Right cardiac atrium (tissue), 5 donors: ENCODE results near the gene NFE2L1. TPM values are rescaled to one million over a fixed set of nuclear protein-coding genes. Genes with fewer than 3 reads are reported as not detected.
"Not testable (repeated sequence)": the region's sequence is repeated elsewhere in the genome, so short reads cannot be mapped to it uniquely, and the experiment has no call there.

Experiments
- ATAC-seq, 2 donors: fragments of 200-7000 bp; cut with Tn5 transposase; one replicate each; pipeline versions ENCODE4 v1.8.0 to v1.9.1; 2020; ENCODE audit warnings: moderate library complexity in 2 of 2, mild to moderate bottlenecking in 1 of 2
- DNase-seq, 3 donors: peaks; one replicate each; pipeline ENCODE4 v3.0.0-alpha.2; 2020
- H3K27ac ChIP-seq: one replicate; pipeline ENCODE4 v1.5.1; 2013; ENCODE audit warnings: mild to moderate bottlenecking, low read length, control low read depth, moderate library complexity
- H3K27me3 ChIP-seq: one replicate; pipeline ENCODE4 v1.6.1; 2013; ENCODE audit not compliant: control insufficient read depth, insufficient read depth
- H3K4me1 ChIP-seq: one replicate; pipeline ENCODE4 v1.6.1; 2013; ENCODE audit warnings: low read length; ENCODE audit not compliant: control insufficient read depth, insufficient read depth
- H3K4me3 ChIP-seq: one replicate; pipeline ENCODE4 v1.5.1; 2013; ENCODE audit warnings: low read length, control low read depth
- H3K9me3 ChIP-seq: one replicate; pipeline ENCODE4 v1.6.1; 2013; ENCODE audit warnings: low read length; ENCODE audit not compliant: control insufficient read depth
- WGBS: extraction: QIAGEN DNeasy Blood & Tissue Kit; methylation state at CpG from one replicate; pipeline ENCODE4 v1.1.7; 2013; 5-methylcytosine and 5-hydroxymethylcytosine counted together
- intact Hi-C, 4 donors: fragments of 100-400 bp; cut with DNase I; formaldehyde crosslinking; loops; one replicate each; pipeline versions ENCODE4 v1.11.0 to v1.14.0; 2022 to 2023
- polyA plus RNA-seq: library from polyadenylated mRNA; stranded (reverse); fragments of 200-250 nt; gene quantifications from one replicate; pipeline ENCODE4 v1.2.3, GENCODE V29; 2013
- total RNA-seq, 4 donors: library from RNA; stranded (reverse); fragmentation: NEBNext Ultra II Directional; extraction: Animal tissue kit (Norgen Biotek cat#: 25700); gene quantifications; one replicate each; pipeline ENCODE4 v1.2.1, GENCODE V29; 2021
- donor health status: healthy with polysubstance abuse.
- donor health status: DM: no; HTN: yes; CAD: no.
- donor health status: DM: no; HTN: no; CAD: no.
- donor health status: DM: no; HTN: yes; CAD: no; lungs with severe emphysema.
- donor health status: DM: yes; HTN: yes; CAD: no.

The NFE2L1 gene
- total and polyA plus RNA-seq, 5 donors, result 603 to 811 (median 768) TPM

DNA sequence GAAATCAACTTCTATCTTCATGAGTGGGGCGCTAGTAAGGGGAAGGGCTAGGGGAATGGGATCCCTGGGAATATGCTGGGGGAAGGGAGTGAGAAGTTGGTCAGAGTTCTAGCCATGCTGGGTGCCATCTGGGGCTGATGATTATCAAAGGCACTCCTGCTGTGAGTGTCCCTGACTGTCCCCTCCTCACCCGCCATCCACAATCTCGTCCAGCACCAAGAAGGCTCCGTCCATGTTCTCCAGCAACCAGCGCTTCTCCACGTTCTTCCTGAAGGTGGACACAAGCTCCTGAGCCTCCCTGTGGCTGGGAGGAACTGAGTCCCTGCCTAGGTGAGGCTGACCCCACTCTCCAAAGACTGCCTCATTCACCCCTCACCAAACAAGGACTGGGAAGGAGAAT, 16.2 kb upstream of the NFE2L1 start:
- no peaks in the 10 kb centered on the region for H3K27me3 ChIP-seq
- H3K4me1 ChIP-seq, result peaks cover under 1% of the 10 kb centered on the region
- no peak for DNase-seq
- no peaks in the 10 kb centered on the region for H3K9me3 ChIP-seq
- no peak overlapping the region for H3K4me3 ChIP-seq
- intact Hi-C loops, result no loop called here
- no peak overlapping the region for H3K27ac ChIP-seq
- no peak for ATAC-seq
- 87% methylated on average over 6 of the region's 6 CpGs for WGBS

GRCh38 chr17:48034734-48035133, 13.4 kb upstream of the NFE2L1 start:
- H3K4me3 ChIP-seq, intact Hi-C loops, ATAC-seq, H3K4me1 ChIP-seq, H3K27ac ChIP-seq, H3K9me3 ChIP-seq, H3K27me3 ChIP-seq, DNase-seq: not testable (repeated sequence)
- 89% methylated on average over 12 of the region's 12 CpGs for WGBS

DNA sequence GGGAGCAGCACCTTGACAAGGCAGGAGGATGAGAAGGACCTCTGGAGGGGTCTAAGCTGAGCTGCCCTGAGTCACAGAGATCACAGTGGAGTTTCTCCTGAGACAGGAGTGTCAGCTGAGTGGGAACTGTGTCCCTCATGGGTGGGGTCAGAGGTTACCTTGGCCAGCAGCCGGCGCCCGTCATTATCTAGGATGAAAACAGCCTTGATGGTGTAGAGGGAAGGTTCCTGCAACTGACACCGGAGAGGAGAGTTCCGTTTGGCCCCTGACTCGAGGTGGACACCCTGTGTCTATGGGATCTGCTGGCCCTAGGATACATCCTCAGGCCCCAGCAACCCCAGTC, 11.5 kb upstream of the NFE2L1 start:
- Histone ChIP-seq H3K9me3 (no peaks in the 10 kb centered on the region), H3K4me1 (no peaks in the 10 kb centered on the region), H3K27me3 (no peaks in the 10 kb centered on the region), H3K4me3 (peak overlapping the region; percentile 76), H3K27ac (no peak overlapping the region)
- peak in 1 of 2 donors; percentile 8 for ATAC-seq
- DNase-seq, result peak in 1 of 3 donors; percentile 66
- intact Hi-C loops, result no loop called here
- 27% methylated on average over 6 of the region's 6 CpGs for WGBS

DNA sequence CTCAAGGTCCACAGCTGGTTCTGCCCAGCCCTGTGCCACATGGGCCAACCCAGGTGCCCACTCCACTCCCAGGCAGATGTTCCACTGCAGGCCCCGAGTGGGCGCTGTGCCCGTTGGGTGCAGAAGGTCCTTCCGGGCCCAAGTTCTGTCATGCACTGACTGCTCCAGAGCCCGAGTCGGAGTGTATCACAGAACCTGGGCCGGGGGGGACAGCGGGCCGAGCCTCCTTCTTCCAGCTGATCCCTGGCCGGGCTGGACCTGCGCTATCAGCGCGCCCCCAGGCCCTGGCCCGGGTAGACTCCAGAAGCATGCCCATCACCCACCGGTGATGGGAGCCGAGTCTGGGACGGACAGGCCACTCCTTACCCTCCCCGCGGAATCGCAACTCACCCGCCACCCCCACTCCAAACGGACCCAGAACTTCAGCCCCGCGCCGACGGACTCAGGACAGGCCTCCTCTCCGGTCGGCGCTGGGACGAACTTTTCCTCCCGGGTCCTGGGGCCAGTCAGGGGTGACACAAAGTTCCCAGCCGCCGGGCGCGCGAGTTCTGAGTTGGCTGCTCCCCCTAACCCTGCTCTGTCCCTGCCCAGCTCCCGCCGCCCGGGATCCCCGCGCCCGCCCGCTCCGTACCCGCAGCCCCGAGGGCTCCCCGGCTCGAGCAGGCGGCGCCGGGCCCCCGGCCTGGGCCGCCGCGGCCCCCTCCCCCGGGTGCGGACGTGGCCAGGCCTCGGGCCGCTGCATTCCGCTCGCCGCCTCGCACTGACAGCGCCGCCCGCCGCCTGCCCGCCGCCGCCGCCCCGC, 10.9 kb upstream of the NFE2L1 start, which contains the start of gene COPZ2:
Gene COPZ2 (minus strand): TSS at position 762 of the 802 bp plus-strand sequence. CDS start 20 bp downstream, at position 742.
- intact Hi-C loops, result no loop called here
- no peaks in the 10 kb centered on the region for H3K27me3 ChIP-seq
- DNase-seq (peak; percentile 67 to 90 (median 89)), ATAC-seq (peak; percentile 87)
- peak within 1 kb of the TSS; percentile 69 for H3K27ac ChIP-seq
- H3K4me3 ChIP-seq, result peak within 1 kb of the TSS; percentile 76
- H3K9me3 ChIP-seq, result no peaks in the 10 kb centered on the region
- H3K4me1 ChIP-seq, result no peaks in the 10 kb centered on the region
- WGBS, result under 1% methylated on average over 73 of the region's 73 CpGs

DNA sequence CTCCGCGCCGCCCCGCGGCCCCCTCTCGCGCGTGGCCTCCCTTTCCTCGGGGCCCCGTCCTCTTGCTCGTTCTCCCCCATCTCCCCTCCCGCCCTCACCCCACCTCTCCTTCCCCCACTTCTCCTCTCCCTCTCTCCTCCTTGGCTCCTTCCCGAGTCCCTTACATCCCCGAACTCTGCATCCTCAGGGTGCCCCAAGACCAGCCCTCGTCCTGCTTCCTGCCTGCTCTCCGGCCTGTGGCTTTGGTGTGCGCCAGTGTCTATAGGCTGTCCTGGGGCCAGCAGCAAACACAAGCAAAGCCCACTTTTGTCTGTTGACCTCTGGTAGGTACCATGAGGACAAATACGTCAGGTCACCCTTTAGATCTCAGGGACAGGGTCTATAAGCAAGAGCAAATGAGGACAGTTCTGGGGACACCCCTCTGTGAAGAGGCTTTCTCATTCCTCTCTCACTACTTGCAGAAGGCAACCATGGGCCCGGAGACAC, 10.3 kb upstream of the NFE2L1 start:
- intact Hi-C loops, result no loop called here
- ATAC-seq (peak; percentile 18 to 25), DNase-seq (no peak)
- Histone ChIP-seq H3K27me3 (no peaks in the 10 kb centered on the region), H3K27ac (no peak overlapping the region), H3K4me3 (peak overlapping the region; percentile 76), H3K9me3 (no peaks in the 10 kb centered on the region), H3K4me1 (no peaks in the 10 kb centered on the region)
- whole genome bisulfite sequencing, result 7% methylated on average over 19 of the region's 19 CpGs

DNA sequence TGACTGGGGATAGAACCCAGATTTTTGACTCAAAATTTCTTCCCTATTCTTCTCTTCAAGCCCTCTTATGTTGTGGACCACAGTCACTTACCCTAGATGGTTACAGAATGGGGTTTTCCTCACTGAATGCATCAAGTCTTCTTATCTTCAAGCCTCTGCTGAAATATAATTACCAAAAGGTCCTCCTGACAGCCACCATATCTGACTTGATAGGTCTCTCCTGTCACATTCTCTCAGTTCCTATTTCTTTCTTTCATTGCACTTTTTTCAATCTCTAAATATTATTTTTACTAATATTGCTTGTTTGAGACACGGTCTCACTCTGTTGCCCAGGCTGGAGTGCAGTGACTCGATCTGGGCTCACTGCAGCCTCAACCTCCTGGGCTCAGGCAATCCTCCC, 9.5 kb upstream of the NFE2L1 start:
- no peak overlapping the region for H3K27ac ChIP-seq
- DNase-seq, result no peak
- no peak for ATAC-seq
- no peak overlapping the region for H3K4me3 ChIP-seq
- 91% methylated on average over 2 of the region's 2 CpGs for WGBS
- intact Hi-C loops, result no loop called here
- H3K4me1 ChIP-seq, result no peaks in the 10 kb centered on the region
- H3K9me3 ChIP-seq, result no peaks in the 10 kb centered on the region
- H3K27me3 ChIP-seq, result no peaks in the 10 kb centered on the region

GRCh38 chr17:48043176-48043575, 5.0 kb upstream of the NFE2L1 start:
- DNase-seq, result no peak
- peaks cover 6% of the 10 kb centered on the region for H3K4me1 ChIP-seq
- no peak overlapping the region for H3K4me3 ChIP-seq
- H3K27ac ChIP-seq, result no peak overlapping the region
- intact Hi-C loops, result no loop called here
- no peaks in the 10 kb centered on the region for H3K9me3 ChIP-seq
- no peak for ATAC-seq
- no peaks in the 10 kb centered on the region for H3K27me3 ChIP-seq
- 73% methylated on average over 2 of the region's 2 CpGs for WGBS

DNA sequence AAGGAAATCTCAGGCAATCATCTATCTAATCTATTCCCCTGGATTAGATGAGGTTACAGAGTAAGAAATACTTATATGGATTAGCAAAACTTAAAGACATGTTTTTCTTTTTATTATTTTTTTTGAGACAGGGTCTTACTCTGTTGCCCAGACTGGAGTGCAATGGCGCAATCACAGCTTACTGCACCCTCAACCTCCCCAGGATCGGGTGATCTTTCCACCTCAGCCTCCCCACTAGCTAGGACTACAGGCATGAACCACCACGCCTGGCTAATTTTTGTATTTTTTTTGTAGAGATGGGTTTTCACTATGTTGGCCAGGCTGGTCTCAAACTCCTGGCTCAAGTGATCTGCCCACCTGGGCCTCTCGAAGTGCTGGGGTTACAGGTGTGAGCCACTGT, 3.3 kb upstream of the NFE2L1 start:
- Histone ChIP-seq H3K9me3 (no peaks in the 10 kb centered on the region), H3K27ac (no peak overlapping the region), H3K4me3 (no peak overlapping the region), H3K4me1 (peaks cover 6% of the 10 kb centered on the region), H3K27me3 (no peaks in the 10 kb centered on the region)
- WGBS, result 84% methylated on average over 4 of the region's 4 CpGs
- no peak for ATAC-seq
- intact Hi-C loops, result no loop called here
- no peak for DNase-seq

DNA sequence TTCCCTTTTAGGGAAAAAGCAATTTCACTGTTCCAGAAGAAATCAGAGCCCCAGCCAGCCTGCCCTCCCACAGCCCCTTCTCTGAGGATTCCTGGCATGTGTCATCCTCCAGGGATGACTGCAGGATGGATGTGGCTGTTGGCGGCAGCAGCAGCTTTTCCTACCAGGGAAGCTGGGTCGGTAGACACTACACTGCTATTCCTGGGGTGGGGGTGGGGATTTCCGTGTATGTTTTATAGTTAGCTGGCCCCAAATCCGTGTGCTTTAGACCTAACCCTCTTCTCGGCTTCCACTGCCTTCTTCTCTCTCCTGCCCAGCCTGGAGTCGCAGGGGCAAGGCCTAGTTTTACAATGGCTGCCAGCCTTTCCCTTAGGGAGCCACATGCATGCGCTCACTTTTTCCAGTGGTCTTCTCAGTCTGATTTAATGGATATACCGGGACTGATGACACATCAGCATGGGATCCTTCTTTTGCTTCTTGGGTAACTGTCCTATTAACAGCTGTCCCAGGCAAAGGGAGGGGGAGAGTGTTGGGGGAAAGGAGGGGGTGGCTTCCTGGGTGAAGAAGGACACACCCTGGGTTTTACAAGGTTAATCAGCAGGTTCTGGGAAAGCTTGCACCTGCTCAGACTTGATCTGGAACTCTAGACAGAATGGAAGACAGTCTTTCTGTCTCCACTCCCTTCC, 2.7 kb upstream of the NFE2L1 start:
- H3K4me3 ChIP-seq, result no peak overlapping the region
- H3K4me1 ChIP-seq, result peaks cover 6% of the 10 kb centered on the region
- peak in 2 of 3 donors; percentile 73 to 74 for DNase-seq
- no peaks in the 10 kb centered on the region for H3K9me3 ChIP-seq
- no peaks in the 10 kb centered on the region for H3K27me3 ChIP-seq
- WGBS, result 41% methylated on average over 8 of the region's 8 CpGs
- intact Hi-C loops, result no loop called here
- H3K27ac ChIP-seq, result peak overlapping the region; percentile 12
- no peak for ATAC-seq

DNA sequence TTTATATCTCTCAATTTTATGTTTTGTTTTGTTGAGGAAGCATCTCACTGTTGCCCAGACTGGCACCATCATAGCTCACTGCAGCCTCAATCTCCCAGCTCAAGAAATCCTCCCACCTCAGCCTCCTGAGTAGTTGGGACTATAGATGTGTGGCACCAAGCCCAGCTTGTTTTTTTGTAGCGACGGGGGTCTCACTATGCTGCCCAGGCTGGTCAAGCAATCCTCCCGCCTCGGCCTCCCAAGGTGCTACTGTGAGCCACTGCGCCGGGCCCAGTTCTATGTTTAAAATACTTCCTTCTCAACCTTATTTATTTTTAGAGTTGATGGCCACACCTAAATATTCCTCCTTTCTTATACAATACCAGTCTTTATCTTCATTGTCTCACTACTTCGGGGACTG, 1.9 kb upstream of the NFE2L1 start:
- ATAC-seq (no peak), DNase-seq (no peak)
- 90% methylated on average over 7 of the region's 7 CpGs for WGBS
- intact Hi-C loops, result no loop called here
- no peak overlapping the region for H3K27ac ChIP-seq
- no peak overlapping the region for H3K4me3 ChIP-seq
- no peaks in the 10 kb centered on the region for H3K27me3 ChIP-seq
- peaks cover 12% of the 10 kb centered on the region for H3K4me1 ChIP-seq
- H3K9me3 ChIP-seq, result no peaks in the 10 kb centered on the region

- intact Hi-C loops, result no loop called here
- ATAC-seq, result no peak
- peak overlapping the region; percentile 98 for H3K27ac ChIP-seq
- no peaks in the 10 kb centered on the region for H3K9me3 ChIP-seq
- H3K27me3 ChIP-seq, result no peaks in the 10 kb centered on the region
- peaks cover 16% of the 10 kb centered on the region for H3K4me1 ChIP-seq
- 6% methylated on average over 26 of the region's 26 CpGs for WGBS
- DNase-seq, result peak in 1 of 3 donors; percentile 29
- H3K4me3 ChIP-seq, result peak overlapping the region; percentile 62
Measured at GRCh38 chr17:48047113-48047740, 932 bp upstream of the NFE2L1 start.
